ENCODE measurements around the gene LRFN5.

Gene LRFN5

DNA sequence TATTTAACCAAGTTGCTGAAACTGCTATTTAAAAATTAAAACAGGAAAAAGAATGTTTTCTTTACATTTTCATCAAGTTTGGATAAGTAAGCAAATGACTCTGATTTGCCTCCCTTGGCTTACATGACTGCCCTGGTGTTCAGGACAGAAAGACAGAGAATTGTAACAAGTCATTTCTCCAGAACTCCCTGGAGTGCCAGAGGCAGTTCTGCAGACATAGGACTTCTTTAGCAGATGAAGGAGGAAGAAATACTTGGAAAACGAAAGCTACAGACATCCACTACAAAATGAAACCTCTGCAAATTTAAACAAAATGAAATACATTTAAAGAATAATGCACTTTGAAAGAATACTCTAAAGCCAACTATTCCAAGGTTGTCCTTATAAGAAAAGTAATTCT, 253.9 kb downstream of the LRFN5 start:
- Histone ChIP-seq H3K79me2 (ENCODE audit: low read length) (no peaks in the 10 kb centered on the region), H3K4me2 (ENCODE audit: low read depth, low read length) (no peak overlapping the region), H3K36me3 (replicated peaks; ENCODE audit: insufficient read depth, low read length) (no peaks in the 10 kb centered on the region), H3K9me2 (replicated peaks; ENCODE audit: insufficient read depth, low read length) (no peaks in the 10 kb centered on the region), H3K9ac (ENCODE audit: low read length) (no peak overlapping the region), H3F3A (ENCODE audit: insufficient read depth, low read length) (no peaks in the 10 kb centered on the region), H3K27me3 (replicated peaks; ENCODE audit: insufficient read depth, low read length) (no peaks in the 10 kb centered on the region), H4K20me1 (ENCODE audit: insufficient read depth, low read length) (no peaks in the 10 kb centered on the region), H2AFZ (ENCODE audit: low read length) (no peak overlapping the region), H3K27ac (ENCODE audit: low read length) (no peak overlapping the region), H3K4me3 (ENCODE audit: low read length) (no peak overlapping the region), H3K9me3 (replicated peaks; ENCODE audit: insufficient read depth, low read length) (no peaks in the 10 kb centered on the region), H3K4me1 (ENCODE audit: low read length) (no peaks in the 10 kb centered on the region)
- DNase-seq = no peak
- no peak for TF ChIP-seq EZH2phosphoT487 (IDR thresholded peaks at IDR 0.05; ENCODE audit: low read length)
- TF ChIP-seq, protein P1, sequence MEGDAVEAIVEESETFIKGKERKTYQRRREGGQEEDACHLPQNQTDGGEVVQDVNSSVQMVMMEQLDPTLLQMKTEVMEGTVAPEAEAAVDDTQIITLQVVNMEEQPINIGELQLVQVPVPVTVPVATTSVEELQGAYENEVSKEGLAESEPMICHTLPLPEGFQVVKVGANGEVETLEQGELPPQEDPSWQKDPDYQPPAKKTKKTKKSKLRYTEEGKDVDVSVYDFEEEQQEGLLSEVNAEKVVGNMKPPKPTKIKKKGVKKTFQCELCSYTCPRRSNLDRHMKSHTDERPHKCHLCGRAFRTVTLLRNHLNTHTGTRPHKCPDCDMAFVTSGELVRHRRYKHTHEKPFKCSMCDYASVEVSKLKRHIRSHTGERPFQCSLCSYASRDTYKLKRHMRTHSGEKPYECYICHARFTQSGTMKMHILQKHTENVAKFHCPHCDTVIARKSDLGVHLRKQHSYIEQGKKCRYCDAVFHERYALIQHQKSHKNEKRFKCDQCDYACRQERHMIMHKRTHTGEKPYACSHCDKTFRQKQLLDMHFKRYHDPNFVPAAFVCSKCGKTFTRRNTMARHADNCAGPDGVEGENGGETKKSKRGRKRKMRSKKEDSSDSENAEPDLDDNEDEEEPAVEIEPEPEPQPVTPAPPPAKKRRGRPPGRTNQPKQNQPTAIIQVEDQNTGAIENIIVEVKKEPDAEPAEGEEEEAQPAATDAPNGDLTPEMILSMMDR (IDR thresholded peaks at IDR 0.05; ENCODE audit: low read length) = no peak
- no peak for TF ChIP-seq EZH2 (optimal IDR thresholded peaks at IDR 0.05; ENCODE audit: low read depth, low read length)

DNA sequence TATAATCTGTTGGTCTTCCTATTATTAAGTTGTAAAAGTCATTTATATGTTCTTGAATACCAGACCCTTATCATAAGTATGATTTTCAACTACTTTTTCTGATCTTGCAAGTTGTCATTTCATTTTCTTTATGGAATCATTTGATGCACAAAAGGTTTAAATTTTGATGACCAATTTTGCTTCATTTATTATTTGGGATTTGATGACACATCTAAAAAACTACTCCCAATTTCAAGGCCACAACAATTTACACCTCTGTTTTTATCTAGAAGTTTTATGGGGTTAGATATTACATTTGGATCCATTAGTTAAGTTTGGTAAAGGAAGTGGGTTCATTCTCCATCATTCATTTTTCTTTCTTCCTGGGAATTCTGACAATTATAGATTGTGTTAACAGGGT, 259.2 kb downstream of the LRFN5 start:
- H3K4me3 ChIP-seq (ENCODE audit: low read length) = no peak overlapping the region
- no peak overlapping the region for H3K9ac ChIP-seq (ENCODE audit: low read length)
- H3F3A ChIP-seq (ENCODE audit: insufficient read depth, low read length) = no peaks in the 10 kb centered on the region
- DNase-seq = no peak
- no peak overlapping the region for H2AFZ ChIP-seq (ENCODE audit: low read length)
- no peaks in the 10 kb centered on the region for H3K9me2 ChIP-seq (replicated peaks; ENCODE audit: insufficient read depth, low read length)
- H3K9me3 ChIP-seq (replicated peaks; ENCODE audit: insufficient read depth, low read length) = no peaks in the 10 kb centered on the region
- no peak overlapping the region for H3K4me2 ChIP-seq (ENCODE audit: low read depth, low read length)
- H3K27ac ChIP-seq (ENCODE audit: low read length) = no peak overlapping the region
- no peaks in the 10 kb centered on the region for H3K79me2 ChIP-seq (ENCODE audit: low read length)
- no peaks in the 10 kb centered on the region for H3K36me3 ChIP-seq (replicated peaks; ENCODE audit: insufficient read depth, low read length)
- H3K27me3 ChIP-seq (replicated peaks; ENCODE audit: insufficient read depth, low read length) = no peaks in the 10 kb centered on the region
- TF ChIP-seq, protein P1 (IDR thresholded peaks at IDR 0.05; ENCODE audit: low read length) = no peak
- TF ChIP-seq EZH2 (optimal IDR thresholded peaks at IDR 0.05; ENCODE audit: low read depth, low read length) = no peak
- no peak for TF ChIP-seq EZH2phosphoT487 (IDR thresholded peaks at IDR 0.05; ENCODE audit: low read length)
- H4K20me1 ChIP-seq (ENCODE audit: insufficient read depth, low read length) = no peaks in the 10 kb centered on the region
- H3K4me1 ChIP-seq (ENCODE audit: low read length) = no peaks in the 10 kb centered on the region

DNA sequence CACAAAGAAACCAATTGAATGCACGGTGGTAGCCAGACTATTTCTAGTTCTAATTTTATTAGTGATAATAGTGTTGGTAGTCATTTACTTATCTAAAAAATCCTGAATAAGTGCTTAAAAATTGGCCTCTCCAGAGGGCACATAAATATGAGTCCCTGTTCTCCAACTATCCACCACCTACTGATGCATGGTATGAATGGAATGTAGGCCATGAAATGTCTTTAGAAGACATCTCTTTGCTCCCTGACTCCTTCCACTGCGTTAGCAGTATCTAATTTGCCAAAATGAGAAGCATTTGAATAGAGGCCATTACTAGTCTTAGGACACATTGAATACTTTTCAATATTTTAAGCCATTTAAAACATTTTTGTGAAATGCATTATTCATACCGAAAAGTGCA, 261.7 kb downstream of the LRFN5 start:
- DNase-seq = no peak
- TF ChIP-seq, protein P1 (IDR thresholded peaks at IDR 0.05; ENCODE audit: low read length) = no peak
- TF ChIP-seq EZH2phosphoT487 (IDR thresholded peaks at IDR 0.05; ENCODE audit: low read length) = no peak
- TF ChIP-seq EZH2 (optimal IDR thresholded peaks at IDR 0.05; ENCODE audit: low read depth, low read length) = no peak
- Histone ChIP-seq H4K20me1 (ENCODE audit: insufficient read depth, low read length) (no peaks in the 10 kb centered on the region), H3K4me2 (ENCODE audit: low read depth, low read length) (no peak overlapping the region), H3K27ac (ENCODE audit: low read length) (no peak overlapping the region), H3K4me1 (ENCODE audit: low read length) (no peaks in the 10 kb centered on the region), H3K9me3 (replicated peaks; ENCODE audit: insufficient read depth, low read length) (no peaks in the 10 kb centered on the region), H3K36me3 (replicated peaks; ENCODE audit: insufficient read depth, low read length) (no peaks in the 10 kb centered on the region), H3K79me2 (ENCODE audit: low read length) (no peaks in the 10 kb centered on the region), H3K27me3 (replicated peaks; ENCODE audit: insufficient read depth, low read length) (no peaks in the 10 kb centered on the region), H2AFZ (ENCODE audit: low read length) (no peak overlapping the region), H3K9me2 (replicated peaks; ENCODE audit: insufficient read depth, low read length) (no peaks in the 10 kb centered on the region), H3K4me3 (ENCODE audit: low read length) (no peak overlapping the region), H3F3A (ENCODE audit: insufficient read depth, low read length) (no peaks in the 10 kb centered on the region), H3K9ac (ENCODE audit: low read length) (no peak overlapping the region)

All from MM.1S (cell line).